Fibroblast of skin of abdomen (primary cell): ENCODE results near the gene ABCC8.
A peak's percentile ranks its signal among the peaks of the same experiment; 100 is the strongest.

ENCODE experiments used
- DNase-seq: peaks from one replicate; pipeline ENCODE4 v3.0.0-alpha.2; 2013

ABCC8 gene

DNA sequence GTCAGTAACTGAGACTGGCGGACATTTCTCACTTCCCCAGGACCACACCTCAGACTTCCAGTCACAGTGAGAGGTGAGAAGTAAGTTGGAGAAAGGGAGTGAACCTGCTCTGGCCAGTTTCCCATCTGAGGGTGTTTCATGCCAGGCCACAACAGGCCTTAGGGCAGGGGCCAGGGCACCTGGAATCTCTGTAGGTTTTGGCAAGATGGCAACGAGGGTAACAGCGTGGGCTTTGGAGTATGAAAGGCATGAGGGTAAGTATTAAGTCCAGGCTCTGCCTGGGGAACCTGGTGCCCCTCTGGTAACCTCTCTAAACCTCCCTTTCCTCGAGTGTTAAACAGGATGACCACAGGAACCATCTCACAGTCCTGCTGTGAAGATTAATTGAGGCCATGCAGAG is 28.5 kb upstream of the ABCC8 start:
- no peak for DNase-seq

DNA sequence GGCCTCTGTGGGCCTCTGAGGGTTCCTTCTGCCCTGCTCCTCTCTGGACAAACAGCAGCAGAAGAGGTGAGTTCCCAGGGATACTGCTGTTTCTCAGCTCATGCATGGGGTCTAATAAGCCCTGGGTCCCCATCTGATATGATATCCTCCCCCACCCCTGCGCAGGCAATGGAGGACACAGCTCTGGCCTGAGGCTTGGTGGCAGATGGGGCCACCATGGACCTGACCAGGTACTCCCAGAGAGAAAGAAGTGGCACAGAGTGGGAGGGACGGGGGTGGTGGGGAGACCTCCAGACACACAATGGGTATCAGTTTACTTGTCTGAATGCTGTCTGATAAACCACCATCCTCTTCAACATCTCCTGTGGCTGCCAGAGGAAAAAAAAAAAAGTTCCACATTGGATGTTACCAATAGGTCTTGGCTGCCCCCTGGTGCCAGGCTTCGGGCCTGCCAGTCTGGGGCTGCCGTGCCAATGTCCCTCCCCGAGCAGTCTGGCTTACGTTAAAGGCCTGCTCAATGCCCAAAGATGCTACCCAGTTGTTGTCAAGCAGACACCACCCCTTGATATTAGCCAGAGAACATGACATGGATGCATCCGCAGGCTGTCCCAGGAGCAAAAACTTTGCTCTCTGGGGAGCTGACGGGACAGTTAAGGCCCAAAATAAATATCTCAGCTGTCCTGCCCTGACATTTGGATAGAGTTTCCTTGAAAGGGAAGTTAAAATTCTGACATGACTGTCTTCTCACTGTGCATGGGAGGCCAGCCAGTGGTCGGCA is 27.9 kb upstream of the ABCC8 start:
- DNase-seq: peak; percentile 48

GRCh38 chr11:17502630-17503029 is 26.0 kb upstream of the ABCC8 start:
- no peak for DNase-seq

DNA sequence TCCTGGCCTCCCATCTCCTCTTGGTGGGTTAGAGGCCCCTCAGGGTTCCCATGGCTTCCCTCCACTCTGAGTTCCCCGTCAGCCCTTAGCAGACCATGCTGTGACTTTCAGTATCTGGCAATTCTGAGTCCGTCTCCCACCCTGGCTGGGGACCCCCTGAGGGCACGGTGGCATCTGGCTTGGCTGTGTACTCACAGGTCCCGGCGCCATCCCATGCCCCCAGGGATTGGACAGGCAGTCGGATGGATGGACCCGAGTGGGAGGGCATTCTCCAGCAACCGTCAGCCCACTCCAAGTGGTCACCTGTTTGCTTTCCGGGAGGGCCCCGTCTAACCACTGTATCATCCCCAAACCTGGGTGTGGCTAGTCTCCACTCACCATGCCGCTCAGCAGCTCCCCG is 24.0 kb upstream of the ABCC8 start:
- DNase-seq: no peak

GRCh38 chr11:17498475-17498874 is 21.8 kb upstream of the ABCC8 start:
- no peak for DNase-seq

GRCh38 chr11:17498058-17498457 is 21.4 kb upstream of the ABCC8 start:
- no peak for DNase-seq

DNA sequence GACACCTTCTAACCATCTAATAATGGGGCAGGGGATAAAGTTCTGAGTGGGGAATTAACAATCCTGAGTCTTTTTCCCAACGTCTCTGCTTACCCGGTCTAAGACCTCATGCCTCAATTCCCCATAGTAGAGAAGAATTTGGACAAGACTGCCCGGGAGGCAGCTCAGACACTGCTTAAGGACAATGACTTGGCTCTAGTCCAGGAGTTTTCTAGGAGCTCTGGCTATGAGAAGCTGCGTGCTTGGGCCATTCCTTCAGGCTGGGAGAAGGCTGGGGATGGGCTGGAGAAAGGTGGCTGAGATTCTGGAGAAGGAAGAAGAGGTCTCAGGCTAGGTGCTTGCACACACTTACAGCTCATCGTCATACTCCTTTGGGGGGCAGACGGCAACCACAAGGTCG is 19.8 kb upstream of the ABCC8 start:
- no peak for DNase-seq

- no peak for DNase-seq
These were observed 17.4 kb upstream of the ABCC8 start for GRCh38 chr11:17494019-17494418.

DNA sequence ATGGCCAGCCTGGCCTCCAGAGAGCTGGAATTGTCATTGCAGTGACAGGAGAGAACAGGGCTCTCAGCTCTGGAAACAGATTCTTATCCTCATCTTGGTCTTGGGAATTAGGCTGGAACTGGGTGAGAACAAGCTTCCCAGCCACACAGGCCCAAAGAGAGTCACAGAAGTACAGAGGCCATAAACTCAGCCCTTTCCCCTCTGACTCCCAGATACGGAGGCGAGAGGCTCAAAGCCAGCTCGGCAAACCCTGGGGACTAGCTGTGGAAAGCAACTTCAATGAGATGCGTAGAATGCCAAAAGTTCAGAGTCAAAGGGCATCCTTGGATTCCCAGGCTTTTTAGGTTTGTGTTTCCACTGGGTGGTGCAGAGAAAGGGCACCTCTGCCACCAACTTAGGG is 14.3 kb upstream of the ABCC8 start:
- DNase-seq: no peak

- no peak for DNase-seq
These were observed 13.6 kb upstream of the ABCC8 start for GRCh38 chr11:17490232-17490631.

GRCh38 chr11:17489751-17490150 is 13.1 kb upstream of the ABCC8 start:
- no peak for DNase-seq

GRCh38 chr11:17488563-17488962 is 11.9 kb upstream of the ABCC8 start:
- DNase-seq: no peak

DNA sequence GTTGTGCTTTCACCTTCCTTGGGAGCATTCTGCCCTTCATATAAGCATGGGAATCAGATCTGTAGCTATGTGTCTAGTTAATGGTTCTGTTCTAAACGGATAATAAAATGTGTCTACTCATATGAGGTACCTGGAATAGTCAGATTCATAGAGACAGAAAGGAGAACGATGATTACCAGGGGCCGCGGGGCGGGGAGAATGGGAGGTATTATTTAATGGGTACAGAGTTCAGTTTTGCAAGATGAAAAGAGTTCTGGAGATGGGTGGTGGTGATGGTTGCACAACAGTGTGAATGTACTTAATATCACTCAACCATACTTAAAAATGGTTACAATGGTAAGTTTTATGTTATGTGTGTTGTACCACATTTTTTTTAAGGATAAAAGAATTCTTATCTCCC is 10.0 kb upstream of the ABCC8 start:
- DNase-seq: no peak

- DNase-seq: no peak
These were observed 6.9 kb upstream of the ABCC8 start for GRCh38 chr11:17483505-17483904.

DNA sequence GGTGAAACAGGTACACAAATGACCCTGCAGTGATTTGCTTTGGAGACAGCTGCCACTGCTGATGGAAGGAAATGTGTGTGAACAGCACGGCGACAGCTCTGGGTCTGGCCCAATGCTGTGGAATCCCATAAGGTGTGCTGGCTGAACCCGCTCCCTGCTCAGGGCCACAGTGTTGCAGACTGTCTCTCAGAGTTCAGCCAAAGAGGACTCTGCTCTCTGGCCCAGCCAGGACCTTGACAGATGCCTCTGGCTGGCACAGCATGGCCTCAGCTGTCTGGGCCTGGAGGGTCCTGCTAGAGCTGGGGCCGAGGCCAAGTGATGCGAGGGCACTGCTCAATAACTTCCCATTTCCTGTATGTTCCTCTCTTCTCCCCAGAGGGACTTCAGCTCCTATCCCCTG is 5.3 kb upstream of the ABCC8 start:
- DNase-seq: no peak

- no peak for DNase-seq
These were observed 2.9 kb upstream of the ABCC8 start for GRCh38 chr11:17479284-17480214.

DNA sequence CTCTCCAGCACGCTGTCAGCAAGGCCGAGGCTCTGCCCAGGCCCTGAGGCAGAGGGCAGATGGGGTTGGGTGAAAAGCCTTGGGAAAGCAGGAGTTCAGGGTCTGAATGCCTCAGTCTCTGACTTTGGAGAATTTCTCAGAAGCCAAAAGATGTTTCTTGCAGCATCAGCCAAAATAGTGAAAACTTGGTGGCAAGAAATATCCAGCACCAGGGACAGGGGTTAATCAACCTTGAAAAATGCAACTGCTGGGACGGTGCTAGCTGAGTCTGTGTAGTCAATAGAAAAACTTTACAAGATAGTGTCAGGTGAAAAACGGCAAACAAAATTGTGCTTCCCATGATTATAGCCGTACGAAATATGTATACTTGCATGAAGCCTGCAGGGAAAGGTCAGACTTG is 1.4 kb upstream of the ABCC8 start:
- DNase-seq: no peak

- DNase-seq: no peak
These were observed 716 bp upstream of the ABCC8 start for GRCh38 chr11:17477361-17477760.

DNA sequence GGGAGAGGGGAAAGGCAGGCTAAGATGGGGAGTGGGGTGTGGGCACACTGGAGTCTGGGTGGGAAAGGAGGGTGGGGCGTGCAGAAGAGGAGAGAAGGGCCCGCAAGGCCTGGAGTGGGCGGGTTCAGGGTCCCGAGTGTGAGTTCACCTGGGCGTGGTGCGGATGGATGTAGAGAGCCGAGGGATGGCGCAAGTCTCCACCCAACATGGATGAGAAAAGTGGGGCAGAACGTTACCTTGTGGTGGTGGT is 364 bp upstream of the ABCC8 start:
- no peak for DNase-seq

- DNase-seq: no peak
These were observed 854 bp downstream of the ABCC8 start for GRCh38 chr11:17475666-17476316.

GRCh38 chr11:17473071-17473744 is 3.4 kb downstream of the ABCC8 start:
- no peak for DNase-seq

DNA sequence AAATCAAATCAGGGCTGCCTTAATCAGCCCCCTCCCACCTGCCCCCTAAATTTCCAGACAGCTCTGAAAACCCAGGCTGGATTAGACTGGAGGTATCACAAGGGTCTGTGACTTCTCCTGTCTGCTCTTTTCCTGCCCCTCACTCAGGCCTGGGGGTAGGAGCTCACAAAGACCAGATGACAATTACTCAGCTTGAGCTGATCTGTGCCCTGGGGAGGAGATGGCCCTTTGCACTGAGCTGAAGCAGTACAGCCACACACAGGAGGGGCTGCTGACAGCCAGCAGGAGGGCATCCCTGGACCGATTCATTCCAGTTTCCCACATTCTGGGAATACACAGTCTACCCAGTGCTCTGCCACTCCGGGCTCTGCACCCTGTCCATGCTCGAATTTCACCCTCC is 4.2 kb downstream of the ABCC8 start:
- no peak for DNase-seq

GRCh38 chr11:17471501-17471900 is 5.1 kb downstream of the ABCC8 start:
- DNase-seq: no peak
